OCI-LY7 (cell line): ENCODE results near the gene VSIG2. TPM values are rescaled to one million over a fixed set of nuclear protein-coding genes. Genes with fewer than 3 reads are reported as not detected.

ENCODE experiments used
- BruUV-seq: library from RNA; stranded (reverse); fragments of 400-500 nt; replicated peaks from 2 replicates; lab custom pipeline; 2021; lab: Mats Ljungman, UMichigan
- CTCF ChIA-PET: fragments of 300-600 bp; sonication (Branson Sonifier 250); formaldehyde crosslinking; loops from one replicate; lab custom pipeline; 2022; ENCODE audit warnings: antibody characterized with exemption; ENCODE audit not compliant: unreplicated experiment; lab: Charles Lee
- POLR2A ChIA-PET: fragments of 300-600 bp; sonication (Branson Sonifier 250); formaldehyde crosslinking; loops from one replicate; lab custom pipeline; 2022; ENCODE audit warnings: antibody characterized with exemption; lab: Charles Lee
- DNase-seq: peaks from one replicate; pipeline ENCODE4 v3.0.0-alpha.2; 2015; ENCODE audit warnings: low spot score
- H2AFZ ChIP-seq: fragments of 200-600 bp; sonication (generic), shearing (Covaris generic); 2 replicates; pipeline ENCODE4 v1.6.1; 2014; ENCODE audit warnings: mild to moderate bottlenecking, antibody characterized with exemption, low read length, moderate library complexity
- H3K27ac ChIP-seq: fragments of 200-600 bp; sonication (generic); 2 replicates; pipeline ENCODE4 v1.5.1; 2014; ENCODE audit warnings: mixed run types, low read depth, mild to moderate bottlenecking, moderate library complexity, low read length, inconsistent platforms; ENCODE audit not compliant: poor library complexity, severe bottlenecking
- H3K36me3 ChIP-seq: fragments of 200-600 bp; sonication (generic); 2 replicates; pipeline ENCODE4 v1.6.1; 2014; ENCODE audit warnings: mild to moderate bottlenecking, antibody characterized with exemption, low read length, moderate library complexity, mixed read lengths; ENCODE audit not compliant: insufficient read depth
- H3K4me1 ChIP-seq: fragments of 200-600 bp; sonication (generic); 2 replicates; pipeline ENCODE4 v1.5.1; 2014; ENCODE audit warnings: mild to moderate bottlenecking, low read length; ENCODE audit not compliant: insufficient read depth, poor library complexity, severe bottlenecking
- H3K4me2 ChIP-seq: fragments of 200-600 bp; sonication (generic); 2 replicates; pipeline ENCODE4 v1.6.1; 2014; ENCODE audit warnings: mild to moderate bottlenecking, low read length
- H3K4me3 ChIP-seq: fragments of 200-600 bp; sonication (generic); 2 replicates; pipeline ENCODE4 v1.5.1; 2014; ENCODE audit warnings: mild to moderate bottlenecking, low read depth, low read length; ENCODE audit not compliant: poor library complexity, severe bottlenecking
- H3K79me2 ChIP-seq: fragments of 200-600 bp; sonication (generic); 2 replicates; pipeline ENCODE4 v1.6.1; 2016; ENCODE audit warnings: low read depth, mild to moderate bottlenecking, low read length, moderate library complexity, mixed read lengths; ENCODE audit not compliant: insufficient read depth
- H3K9me2 ChIP-seq: fragments of 200-600 bp; sonication (generic); 2 replicates; pipeline ENCODE4 v1.6.1; 2016; ENCODE audit warnings: mild to moderate bottlenecking, low read length, mixed read lengths; ENCODE audit not compliant: insufficient read depth
- H3K9me3 ChIP-seq: fragments of 200-600 bp; sonication (generic); 2 replicates; pipeline ENCODE4 v1.6.1; 2014; ENCODE audit warnings: mild to moderate bottlenecking, mixed run types, low read length, mixed read lengths
- H4K20me1 ChIP-seq: fragments of 200-600 bp; sonication (generic); 2 replicates; pipeline ENCODE4 v1.6.1; 2014; ENCODE audit warnings: mild to moderate bottlenecking, antibody characterized with exemption, low read length, moderate library complexity, mixed read lengths; ENCODE audit not compliant: insufficient read depth
- EZH2phosphoT487 ChIP-seq: fragments of 200-600 bp; sonication (generic); IDR thresholded peaks from 2 replicates; pipeline ENCODE4 v1.6.1; 2018; ENCODE audit warnings: low read depth, borderline replicate concordance, mild to moderate bottlenecking, mixed run types, antibody characterized with exemption, low read length, moderate library complexity, mixed read lengths
- intact Hi-C: fragments of 100-400 bp; cut with micrococcal nuclease; formaldehyde crosslinking; loops from one replicate; pipeline ENCODE4 v1.10.0; 2022; ENCODE audit not compliant: unreplicated experiment
- total RNA-seq, 2 experiments: library from RNA; depleted of rRNA in 1 of 2; stranded (reverse); fragments of >200 nt in 1 of 2; shearing (Covaris generic) in 1 of 2; gene quantifications; 2 replicates each; pipeline ENCODE4 v1.2.3, GENCODE V29; 2014 to 2022
- TF ChIP-seq, protein P1 (sequence below): fragments of 200-600 bp; sonication (generic); conservative IDR thresholded peaks from 2 replicates; pipeline ENCODE4 v1.5.1; 2014; ENCODE audit warnings: mild to moderate bottlenecking, antibody characterized with exemption, low read length, moderate library complexity, mixed read lengths

Gene VSIG2
- total RNA-seq, 2 experiments from 2014 or later, result not detected

DNA sequence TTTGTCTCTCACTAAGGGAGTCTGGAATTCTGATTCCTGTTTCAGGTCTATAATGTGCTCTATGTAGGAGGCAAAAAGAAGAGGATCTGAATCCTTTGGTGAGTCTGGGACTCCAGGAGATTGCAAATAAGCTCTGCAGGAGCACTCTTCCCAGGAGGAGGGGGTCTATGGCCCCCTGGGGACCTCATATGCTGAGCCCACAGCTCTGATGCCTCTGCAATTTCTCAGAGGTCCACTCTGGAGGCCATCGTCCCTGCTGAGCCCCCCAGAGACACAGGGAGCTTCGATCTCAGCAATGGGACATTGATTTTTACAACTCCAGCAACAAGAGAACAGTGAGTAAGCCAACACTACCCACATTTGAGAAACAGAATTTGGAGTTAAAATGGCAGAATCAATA lies 32.5 kb downstream of the VSIG2 start:
- POLR2A ChIA-PET, result no interaction called here
- BruUV-seq, result no TSS peak

DNA sequence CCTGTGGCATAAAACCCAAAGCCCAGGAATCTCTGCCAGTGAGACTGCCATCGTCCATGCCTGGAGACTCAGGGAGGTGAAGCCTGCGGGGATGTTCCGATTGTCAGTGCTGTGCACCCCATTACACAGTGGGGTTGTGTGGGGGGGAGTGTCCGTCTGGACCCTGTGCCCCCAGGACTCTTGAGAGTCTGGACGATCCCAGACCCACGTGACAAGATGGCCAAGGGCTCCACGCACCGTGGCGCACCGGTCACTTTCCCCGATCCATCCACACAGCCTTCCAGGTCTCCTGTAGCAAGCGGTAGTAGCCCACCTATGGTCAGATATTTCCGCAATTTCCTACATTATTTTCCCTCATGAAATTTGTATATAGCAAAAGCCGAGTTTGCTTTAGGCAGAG lies 33.3 kb downstream of the VSIG2 start:
- Histone ChIP-seq H3K27ac (no peak overlapping the region), H3K79me2 (no peaks in the 10 kb centered on the region), H3K9me2 (no peaks in the 10 kb centered on the region), H3K9me3 (no peaks in the 10 kb centered on the region), H4K20me1 (no peaks in the 10 kb centered on the region), H2AFZ (no peak overlapping the region), H3K4me2 (no peak overlapping the region), H3K4me3 (no peak overlapping the region), H3K4me1 (peaks cover 13% of the 10 kb centered on the region), H3K36me3 (no peaks in the 10 kb centered on the region)
- DNase-seq, result no peak
- TF ChIP-seq EZH2phosphoT487, result no peak
- TF ChIP-seq, protein P1, sequence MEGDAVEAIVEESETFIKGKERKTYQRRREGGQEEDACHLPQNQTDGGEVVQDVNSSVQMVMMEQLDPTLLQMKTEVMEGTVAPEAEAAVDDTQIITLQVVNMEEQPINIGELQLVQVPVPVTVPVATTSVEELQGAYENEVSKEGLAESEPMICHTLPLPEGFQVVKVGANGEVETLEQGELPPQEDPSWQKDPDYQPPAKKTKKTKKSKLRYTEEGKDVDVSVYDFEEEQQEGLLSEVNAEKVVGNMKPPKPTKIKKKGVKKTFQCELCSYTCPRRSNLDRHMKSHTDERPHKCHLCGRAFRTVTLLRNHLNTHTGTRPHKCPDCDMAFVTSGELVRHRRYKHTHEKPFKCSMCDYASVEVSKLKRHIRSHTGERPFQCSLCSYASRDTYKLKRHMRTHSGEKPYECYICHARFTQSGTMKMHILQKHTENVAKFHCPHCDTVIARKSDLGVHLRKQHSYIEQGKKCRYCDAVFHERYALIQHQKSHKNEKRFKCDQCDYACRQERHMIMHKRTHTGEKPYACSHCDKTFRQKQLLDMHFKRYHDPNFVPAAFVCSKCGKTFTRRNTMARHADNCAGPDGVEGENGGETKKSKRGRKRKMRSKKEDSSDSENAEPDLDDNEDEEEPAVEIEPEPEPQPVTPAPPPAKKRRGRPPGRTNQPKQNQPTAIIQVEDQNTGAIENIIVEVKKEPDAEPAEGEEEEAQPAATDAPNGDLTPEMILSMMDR, result no peak
- ChIA-PET CTCF (no interaction called here), POLR2A (no interaction called here)
- intact Hi-C loops, result no loop called here
- no TSS peak for BruUV-seq

More for the DNA sequence above, 32.5 kb downstream of the VSIG2 start:
- Histone ChIP-seq H3K36me3 (no peaks in the 10 kb centered on the region), H3K4me2 (no peak overlapping the region), H3K4me3 (no peak overlapping the region), H3K9me2 (no peaks in the 10 kb centered on the region), H4K20me1 (no peaks in the 10 kb centered on the region), H3K27ac (no peak overlapping the region), H3K4me1 (peaks cover 18% of the 10 kb centered on the region), H2AFZ (no peak overlapping the region), H3K79me2 (no peaks in the 10 kb centered on the region), H3K9me3 (no peaks in the 10 kb centered on the region)
- TF ChIP-seq, protein P1, result no peak
- no peak for TF ChIP-seq EZH2phosphoT487
- DNase-seq, result no peak
- intact Hi-C loops, result no loop called here
- CTCF ChIA-PET, result no interaction called here

DNA sequence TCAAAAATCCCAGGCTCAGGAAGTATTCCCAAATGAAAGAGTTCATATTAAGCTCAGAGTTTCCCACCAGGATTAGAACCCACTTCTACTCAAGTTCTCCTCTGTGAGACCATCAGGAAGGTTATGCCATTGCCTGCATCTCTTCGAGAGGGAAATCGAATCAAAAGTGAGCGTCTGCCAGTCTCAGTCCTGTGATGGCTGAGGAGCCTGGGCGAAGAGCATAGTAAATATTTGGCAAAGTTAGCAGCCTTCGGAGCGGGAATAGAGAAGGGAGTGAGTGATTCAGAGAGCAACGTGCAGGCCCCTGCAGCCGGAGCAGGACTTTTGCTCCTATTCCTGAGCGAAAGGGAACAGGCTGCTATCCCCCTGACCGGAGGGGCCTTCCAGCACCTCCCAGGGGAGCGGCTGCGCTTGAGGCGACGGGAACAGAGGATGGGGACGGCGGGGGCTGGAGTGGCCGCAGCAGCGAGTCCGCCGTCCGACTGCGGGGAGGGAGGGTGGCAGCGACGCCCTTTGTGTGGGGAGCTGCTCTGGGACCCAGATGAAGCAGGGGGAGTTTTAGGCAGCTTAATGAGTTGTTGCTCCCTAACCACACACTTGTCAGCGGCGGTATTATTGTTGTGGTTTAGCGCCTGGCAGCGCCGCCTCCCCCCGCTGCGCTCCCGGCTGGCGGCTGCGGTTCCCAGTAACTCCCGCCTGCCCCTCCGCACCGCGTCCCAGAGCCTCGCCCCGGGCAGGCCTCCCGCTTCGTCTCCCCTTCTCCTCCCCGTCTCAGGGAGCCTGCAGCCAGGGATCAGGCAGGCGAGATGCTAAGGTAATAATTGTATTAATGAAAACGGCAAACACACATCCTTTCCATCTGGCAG lies 34.0 kb downstream of the VSIG2 start:
- intact Hi-C loops, result no loop called here
- POLR2A ChIA-PET, result interaction anchor here (0.7 kb wide), 1 partner anchor 12 kb away, joined by 4 read pairs; no protein-coding TSS in a partner anchor
- Histone ChIP-seq H3K27ac (no peak overlapping the region), H4K20me1 (no peaks in the 10 kb centered on the region), H3K36me3 (no peaks in the 10 kb centered on the region), H3K79me2 (no peaks in the 10 kb centered on the region), H3K9me2 (no peaks in the 10 kb centered on the region), H3K9me3 (no peaks in the 10 kb centered on the region), H2AFZ (no peak overlapping the region), H3K4me3 (no peak overlapping the region), H3K4me2 (no peak overlapping the region), H3K4me1 (peaks cover 13% of the 10 kb centered on the region)
- TF ChIP-seq, protein P1, result no peak
- TF ChIP-seq EZH2phosphoT487, result no peak
- no TSS peak for BruUV-seq
- CTCF ChIA-PET, result no interaction called here
- DNase-seq, result no peak
